SH-SY5Y (cell line): ENCODE results near the gene KCNK1.

ENCODE experiments used
- GATA2 ChIP-seq: IDR thresholded peaks from 2 replicates; pipeline ENCODE4 v1.6.1; 2011; ENCODE audit warnings: mild to moderate bottlenecking, low read depth, low read length
- GATA3 ChIP-seq: IDR thresholded peaks from 2 replicates; pipeline ENCODE4 v1.6.1; 2011; ENCODE audit warnings: low read depth, mild to moderate bottlenecking, low read length, moderate library complexity

The KCNK1 gene

GRCh38 chr1:233617025-233617424 lies 3.1 kb downstream of the KCNK1 start:
- no peak for TF ChIP-seq GATA3
- TF ChIP-seq GATA2 = no peak

GRCh38 chr1:233620065-233620464 lies 6.2 kb downstream of the KCNK1 start:
- TF ChIP-seq GATA2 (no peak), GATA3 (no peak)

DNA sequence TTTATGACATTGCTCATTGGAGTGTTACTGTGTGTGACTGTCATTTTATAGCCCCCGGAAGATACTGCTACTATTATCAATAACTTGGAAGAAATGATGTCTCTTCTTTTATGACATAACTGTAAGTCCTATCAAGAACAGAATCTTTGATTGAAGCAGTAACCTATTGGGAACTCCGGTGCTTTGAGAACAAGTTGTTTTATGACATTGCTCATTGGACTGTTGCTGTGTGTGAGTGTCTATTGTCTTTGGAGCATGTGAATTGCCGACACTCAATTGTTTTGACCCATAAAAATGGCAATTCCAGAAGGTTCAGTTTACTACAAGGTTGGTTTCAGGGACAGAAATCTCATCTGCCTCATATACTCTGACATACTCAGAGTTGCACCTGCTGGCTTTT lies 8.0 kb downstream of the KCNK1 start:
- TF ChIP-seq GATA2 (no peak), GATA3 (no peak)

- no peak for TF ChIP-seq GATA3
- TF ChIP-seq GATA2 = no peak
Measured at GRCh38 chr1:233624289-233624688, 10.4 kb downstream of the KCNK1 start.

- TF ChIP-seq GATA3 (no peak), GATA2 (no peak)
Measured at GRCh38 chr1:233625087-233625486, 11.2 kb downstream of the KCNK1 start.

DNA sequence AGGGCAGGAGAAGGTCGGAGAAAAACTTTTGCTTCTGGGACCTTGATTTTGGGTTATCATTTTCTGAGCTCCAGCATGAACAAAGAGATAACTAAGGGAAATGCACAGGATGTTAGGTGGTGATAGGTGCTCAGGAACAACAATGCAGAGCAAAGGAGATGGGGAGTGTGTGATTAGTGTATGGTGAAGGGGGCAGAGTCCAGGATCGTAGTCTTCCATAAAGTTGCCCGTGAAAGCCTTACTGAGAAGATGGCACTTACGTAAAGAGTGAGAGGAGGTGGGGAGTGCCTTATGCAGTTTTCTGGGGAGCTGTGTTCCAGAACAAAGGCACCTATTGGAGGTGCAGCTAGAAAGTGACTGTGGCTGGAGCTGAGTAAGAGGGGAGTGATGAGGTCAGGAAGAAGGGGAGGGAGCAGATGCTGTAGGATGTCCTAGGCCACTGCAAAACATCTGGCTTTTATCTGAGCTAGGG lies 11.6 kb downstream of the KCNK1 start:
- TF ChIP-seq GATA3 = no peak
- no peak for TF ChIP-seq GATA2

DNA sequence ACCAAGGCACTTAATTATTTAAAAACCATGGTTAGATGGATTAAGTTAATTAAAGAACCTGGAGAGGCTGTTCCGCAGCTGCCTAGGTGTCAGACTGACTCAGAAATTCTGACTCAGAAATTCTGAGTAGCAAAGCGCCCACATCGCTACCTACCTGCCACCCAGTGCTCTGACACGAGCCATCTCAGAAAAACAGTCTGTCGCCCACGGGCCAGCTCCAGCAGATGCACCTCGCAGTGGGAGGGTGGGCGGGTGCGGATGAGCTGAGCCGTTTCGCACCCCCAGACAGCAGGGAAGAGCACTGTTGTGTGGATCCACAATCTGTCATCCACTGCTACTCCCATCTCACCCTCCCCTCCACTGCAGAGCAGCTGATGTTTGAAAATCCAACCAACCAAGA lies 13.5 kb downstream of the KCNK1 start:
- no peak for TF ChIP-seq GATA2
- TF ChIP-seq GATA3 = no peak

DNA sequence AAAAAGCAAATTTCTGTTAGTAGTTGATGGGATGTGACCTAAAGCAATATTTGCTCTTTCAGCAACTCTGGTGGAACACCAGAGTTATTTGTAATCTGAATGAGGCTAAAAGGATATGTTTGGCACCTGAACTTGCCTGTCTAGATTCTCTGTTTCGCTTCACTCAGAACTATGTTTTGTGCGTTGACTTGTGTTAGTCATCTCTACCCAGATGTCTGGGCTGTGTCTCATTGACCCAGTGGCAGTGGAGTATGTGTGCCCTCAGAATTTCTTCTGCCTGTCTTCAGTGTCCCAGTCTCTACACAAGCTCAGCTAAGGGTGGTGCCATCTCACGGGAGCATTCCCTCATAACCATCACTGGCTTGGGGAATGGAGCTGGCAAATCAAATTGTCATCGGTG lies 13.9 kb downstream of the KCNK1 start:
- no peak for TF ChIP-seq GATA2
- TF ChIP-seq GATA3 = no peak

- no peak for TF ChIP-seq GATA2
- TF ChIP-seq GATA3 = no peak
Measured at GRCh38 chr1:233629305-233629935, 15.5 kb downstream of the KCNK1 start.

- no peak for TF ChIP-seq GATA2
- no peak for TF ChIP-seq GATA3
Measured at GRCh38 chr1:233631810-233632405, 18.0 kb downstream of the KCNK1 start.

- TF ChIP-seq GATA3 (no peak), GATA2 (no peak)
Measured at GRCh38 chr1:233632436-233632835, 18.5 kb downstream of the KCNK1 start.

DNA sequence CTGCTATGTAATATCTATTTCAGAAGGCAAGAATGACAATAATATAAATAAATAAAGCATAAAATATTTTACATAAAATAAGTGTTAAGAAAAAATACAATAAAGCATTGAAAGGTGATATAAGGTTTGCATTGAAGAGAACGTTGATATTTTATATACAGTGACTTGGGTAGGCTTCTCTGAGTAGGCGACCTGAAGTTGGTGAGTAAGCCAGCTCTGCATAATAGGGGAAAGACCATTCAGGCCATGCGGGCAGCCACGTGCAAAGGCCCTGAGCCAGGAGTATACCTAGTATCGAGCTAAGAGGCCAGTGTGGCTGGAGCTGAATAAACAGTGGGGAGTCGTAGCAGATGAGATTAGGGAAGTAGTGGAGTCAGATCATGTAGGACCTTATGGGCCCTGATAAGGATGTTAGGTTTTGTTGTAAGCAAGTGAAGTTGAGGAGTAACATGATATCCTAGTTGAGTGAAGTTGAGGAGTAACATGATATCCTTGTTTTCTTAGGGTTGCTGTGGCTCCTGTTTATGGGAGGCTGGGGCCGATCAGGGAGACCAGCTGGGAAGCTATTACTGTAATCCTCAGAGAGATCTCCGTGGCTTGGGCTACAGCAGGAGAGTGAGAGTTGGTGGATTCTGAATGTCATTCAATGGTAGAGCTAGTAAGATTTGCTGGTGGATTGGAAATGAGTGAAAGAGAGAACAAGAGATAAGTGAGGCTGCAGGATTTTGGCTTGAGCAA lies 22.0 kb downstream of the KCNK1 start:
- TF ChIP-seq GATA2 = no peak
- no peak for TF ChIP-seq GATA3

GRCh38 chr1:233636503-233636877 lies 22.6 kb downstream of the KCNK1 start:
- TF ChIP-seq GATA2 (no peak), GATA3 (no peak)

DNA sequence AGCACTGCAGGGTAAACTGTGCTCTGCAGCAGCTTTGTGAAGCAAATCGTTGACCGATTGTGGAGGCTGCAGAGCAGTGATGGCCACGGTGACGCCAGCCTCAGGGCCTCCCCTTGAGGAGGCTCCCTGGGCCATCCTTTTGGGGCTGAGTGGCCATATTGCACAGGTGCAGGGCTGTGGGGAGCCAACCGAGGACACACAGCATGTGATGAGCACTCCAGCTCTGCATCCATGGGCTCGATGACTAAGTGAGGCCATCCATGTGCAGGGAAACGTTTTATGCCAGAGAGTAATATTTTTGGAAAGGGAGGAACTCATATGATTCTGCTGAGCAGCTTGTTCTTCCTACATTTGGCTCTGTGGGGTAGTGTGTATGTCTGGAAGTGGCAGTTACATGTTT lies 24.6 kb downstream of the KCNK1 start:
- no peak for TF ChIP-seq GATA3
- TF ChIP-seq GATA2 = no peak

- TF ChIP-seq GATA2 = no peak
- TF ChIP-seq GATA3 = no peak
Measured at GRCh38 chr1:233639611-233640010, 25.7 kb downstream of the KCNK1 start.
